DND-41 (cell line): Measurements from ENCODE around the gene PPP1R10.
A peak's percentile ranks its signal among the peaks of the same experiment; 100 is the strongest.

Source experiments
- ATAC-seq: fragments of 200-7000 bp; cut with Tn5 transposase; 3 replicates; pipeline ENCODE4 v1.9.1; 2021; ENCODE audit warnings: low read depth; ENCODE audit not compliant: insufficient read depth
- DNase-seq: peaks from one replicate; pipeline ENCODE4 v3.0.0-alpha.2; 2020
- H2AFZ ChIP-seq: 2 replicates; pipeline ENCODE4 v1.6.0; 2012; ENCODE audit warnings: low read depth, low read length
- H3K27ac ChIP-seq: 2 replicates; pipeline ENCODE4 v1.5.1; 2012; ENCODE audit warnings: low read length, inconsistent platforms
- H3K27me3 ChIP-seq: fragments of 200-600 bp; sonication (generic); 2 replicates; pipeline ENCODE4 v1.6.0; 2012; ENCODE audit warnings: low read length, mild to moderate bottlenecking, inconsistent platforms; ENCODE audit not compliant: insufficient read depth, poor library complexity
- H3K36me3 ChIP-seq: 2 replicates; pipeline ENCODE4 v1.5.1; 2012; ENCODE audit warnings: low read length, inconsistent platforms; ENCODE audit not compliant: insufficient read depth
- H3K4me1 ChIP-seq: 2 replicates; pipeline ENCODE4 v1.5.1; 2012; ENCODE audit warnings: mild to moderate bottlenecking, low read length; ENCODE audit not compliant: insufficient read depth
- H3K4me2 ChIP-seq: 2 replicates; pipeline ENCODE4 v1.6.0; 2012; ENCODE audit warnings: mild to moderate bottlenecking, moderate library complexity, low read length, inconsistent platforms; ENCODE audit not compliant: insufficient read depth
- H3K4me3 ChIP-seq, 2 experiments: fragments of 200-600 bp in 1 of 2; shearing (Covaris generic) in 1 of 2; 2 replicates each; pipeline ENCODE4 v1.5.1; 2012 to 2016; ENCODE audit warnings: inconsistent platforms in 2 of 2, low read length in 2 of 2, mild to moderate bottlenecking in 2 of 2, low read depth in 1 of 2, moderate library complexity in 1 of 2
- H3K79me2 ChIP-seq: 2 replicates; pipeline ENCODE4 v1.6.0; 2012; ENCODE audit warnings: low read length, inconsistent platforms; ENCODE audit not compliant: insufficient read depth
- H3K9ac ChIP-seq: 2 replicates; pipeline ENCODE4 v1.6.0; 2012; ENCODE audit warnings: low read depth, mild to moderate bottlenecking, inconsistent platforms, low read length, moderate library complexity
- H3K9me3 ChIP-seq: 2 replicates; pipeline ENCODE4 v1.5.1; 2012; ENCODE audit warnings: low read length, moderate library complexity, mild to moderate bottlenecking, inconsistent platforms; ENCODE audit not compliant: insufficient read depth, severe bottlenecking
- H4K20me1 ChIP-seq: 2 replicates; pipeline ENCODE4 v1.6.0; 2012; ENCODE audit warnings: low read length; ENCODE audit not compliant: insufficient read depth
- CTCF ChIP-seq: IDR thresholded peaks from 2 replicates; pipeline ENCODE4 v1.5.1; 2012; ENCODE audit warnings: borderline replicate concordance, low read length, moderate library complexity, mild to moderate bottlenecking; ENCODE audit not compliant: poor library complexity, severe bottlenecking; ENCODE audit errors: extremely low read depth
- EZH2 ChIP-seq: IDR thresholded peaks from 3 replicates; pipeline ENCODE4 v1.6.1; 2012; ENCODE audit warnings: borderline replicate concordance, low read depth, mild to moderate bottlenecking, moderate library complexity, low read length, inconsistent platforms; ENCODE audit not compliant: severe bottlenecking

Gene PPP1R10

GRCh38 chr6:30654798-30655742 is 38.0 kb upstream of the PPP1R10 start:
- Histone ChIP-seq H2AFZ (no peak overlapping the region), H3K36me3 (peaks cover 89% of the 10 kb centered on the region), H3K79me2 (peaks cover 3% of the 10 kb centered on the region; the same call in 1 of the 2 replicates), H3K9me3 (no peaks in the 10 kb centered on the region), H3K27me3 (no peaks in the 10 kb centered on the region), H3K4me3 (no peak overlapping the region), H3K4me2 (no peak overlapping the region), H3K27ac (no peak overlapping the region), H3K9ac (no peak overlapping the region), H4K20me1 (no peaks in the 10 kb centered on the region), H3K4me1 (no peaks in the 10 kb centered on the region)
- ATAC-seq (no peak), DNase-seq (no peak)
- TF ChIP-seq CTCF (no peak), EZH2 (no peak)

DNA sequence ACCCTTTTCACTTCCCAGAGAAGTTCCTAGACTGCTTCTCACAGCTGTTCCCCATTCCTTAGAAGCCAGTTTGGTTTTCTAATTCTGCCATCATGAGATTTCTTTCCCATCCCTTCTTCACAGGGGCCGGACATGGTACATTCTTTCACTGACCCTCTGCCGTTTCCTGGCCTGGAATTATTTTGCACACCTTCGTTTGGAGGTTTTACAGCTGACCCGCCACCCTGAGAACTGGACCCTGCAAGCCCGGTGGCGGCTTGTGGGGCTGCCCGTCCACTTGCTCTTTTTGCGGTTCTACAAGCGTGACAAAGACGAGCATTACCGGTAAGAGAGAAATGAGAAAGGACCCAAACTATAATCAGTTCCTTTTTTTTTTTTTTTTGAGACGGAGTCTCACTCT is 34.1 kb upstream of the PPP1R10 start:
- Histone ChIP-seq H3K36me3 (peaks cover 65% of the 10 kb centered on the region), H3K4me1 (peaks cover 27% of the 10 kb centered on the region)

GRCh38 chr6:30647242-30648116 is 30.4 kb upstream of the PPP1R10 start:
- Histone ChIP-seq H3K27me3 (no peaks in the 10 kb centered on the region), H3K79me2 (peaks cover 62% of the 10 kb centered on the region), H3K27ac (peak overlapping the region; percentile 95), H2AFZ (peak overlapping the region; percentile 95), H3K4me2 (peak overlapping the region; percentile 68), H3K4me1 (peaks cover 32% of the 10 kb centered on the region), H4K20me1 (peaks cover 9% of the 10 kb centered on the region; the same call in 1 of the 2 replicates), H3K36me3 (peaks cover 61% of the 10 kb centered on the region), H3K4me3 (peak overlapping the region; percentile 94 to 98), H3K9ac (peak overlapping the region; percentile 96), H3K9me3 (no peaks in the 10 kb centered on the region)
- peak; percentile 74 for DNase-seq
- peak; percentile 79 for ATAC-seq
- TF ChIP-seq CTCF = no peak
- no peak for TF ChIP-seq EZH2

More for the DNA sequence above, 34.1 kb upstream of the PPP1R10 start:
- Histone ChIP-seq H2AFZ (no peak overlapping the region), H3K4me2 (no peak overlapping the region), H4K20me1 (peaks cover 6% of the 10 kb centered on the region; the same call in 1 of the 2 replicates), H3K9ac (no peak overlapping the region), H3K79me2 (peaks cover 38% of the 10 kb centered on the region), H3K27me3 (no peaks in the 10 kb centered on the region), H3K9me3 (no peaks in the 10 kb centered on the region), H3K27ac (no peak overlapping the region), H3K4me3 (no peak overlapping the region)
- DNase-seq = no peak
- no peak for ATAC-seq
- TF ChIP-seq EZH2 = no peak
- no peak for TF ChIP-seq CTCF
